Activated T-helper 2 cell treated with anti-CD3 and anti-CD28 coated beads, Interferon-gamma antibody, Interleukin-2, Interleukin-4, amounts not matched to agents 10 μg/mL and 5 μg/mL and 100 μg/mL, durations not matched to agents 14 hours and 24 hours and 36 hours (primary cell): ENCODE data around the gene KRT17. TPM values are rescaled to one million over a fixed set of nuclear protein-coding genes. Genes with fewer than 3 reads are reported as not detected.
"Not testable (repeated sequence)": the region's sequence is repeated elsewhere in the genome, so short reads cannot be mapped to it uniquely, and the experiment has no call there.

Experiments
- DNase-seq: peaks from one replicate; pipeline ENCODE4 v3.0.0; 2021; ENCODE audit warnings: low spot score
- H3K27ac Mint-ChIP-seq: one replicate; pipeline ENCODE4 v1.8.0; 2021; ENCODE audit warnings: mixed read lengths
- H3K27me3 Mint-ChIP-seq: one replicate; pipeline ENCODE4 v1.8.0; 2021; ENCODE audit warnings: low read depth, mixed read lengths
- H3K36me3 Mint-ChIP-seq: one replicate; pipeline ENCODE4 v1.8.0; 2021; ENCODE audit warnings: low read depth, mixed read lengths
- H3K4me1 Mint-ChIP-seq: one replicate; pipeline ENCODE4 v1.8.0; 2021; ENCODE audit warnings: low read depth, mixed read lengths
- H3K4me3 Mint-ChIP-seq: one replicate; pipeline ENCODE4 v1.8.0; 2021; ENCODE audit warnings: low read depth, mild to moderate bottlenecking, moderate library complexity, mixed read lengths
- H3K9me3 Mint-ChIP-seq: one replicate; pipeline ENCODE4 v1.8.0; 2021; ENCODE audit warnings: mixed read lengths
- intact Hi-C: fragments of 100-400 bp; cut with micrococcal nuclease; formaldehyde crosslinking; loops from one replicate; pipeline ENCODE4 v1.15.1; 2023
- total RNA-seq: library from RNA; stranded (reverse); gene quantifications from 2 replicates; pipeline ENCODE4 v1.2.3, GENCODE V29; 2022

Gene KRT17
- total RNA-seq, 1 donor from 2014 or later: not detected

DNA sequence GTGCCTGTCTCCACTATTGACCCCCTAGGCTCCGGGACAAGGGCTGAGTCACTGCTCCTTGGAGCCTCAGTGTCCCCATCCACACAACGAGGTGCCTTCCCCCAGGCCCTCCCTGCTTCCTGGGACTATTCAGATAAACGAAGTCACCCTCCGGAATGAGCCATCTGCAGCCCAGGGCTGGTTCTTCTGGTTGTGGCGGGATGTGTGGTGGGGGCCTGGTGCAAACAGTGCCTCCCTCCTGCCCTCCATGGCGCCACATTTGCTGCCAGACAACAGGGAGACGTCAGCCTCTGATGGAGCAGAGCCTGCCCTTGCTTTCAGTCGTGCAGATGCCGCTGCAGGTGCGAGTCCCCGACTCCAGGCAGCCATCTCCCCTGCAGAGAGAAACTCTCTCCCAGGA, 6.7 kb downstream of the KRT17 start:
- Mint-ChIP-seq H3K4me1 (no peaks in the 10 kb centered on the region), H3K27ac (no peak overlapping the region), H3K36me3 (no peaks in the 10 kb centered on the region), H3K4me3 (no peak overlapping the region), H3K27me3 (no peaks in the 10 kb centered on the region), H3K9me3 (no peaks in the 10 kb centered on the region)
- intact Hi-C loops: no loop called here
- no peak for DNase-seq

- no peak for DNase-seq
- Mint-ChIP-seq H3K27ac (no peak overlapping the region), H3K36me3 (no peaks in the 10 kb centered on the region)
Observed at GRCh38 chr17:41617136-41617535, 7.2 kb downstream of the KRT17 start.

GRCh38 chr17:41616486-41616885, 7.9 kb downstream of the KRT17 start:
- H3K27ac Mint-ChIP-seq, H3K36me3 Mint-ChIP-seq, H3K27me3 Mint-ChIP-seq, intact Hi-C loops, DNase-seq, H3K9me3 Mint-ChIP-seq, H3K4me1 Mint-ChIP-seq, H3K4me3 Mint-ChIP-seq: not testable (repeated sequence)

More at GRCh38 chr17:41617136-41617535, 7.2 kb downstream of the KRT17 start:
- H3K27me3 Mint-ChIP-seq: no peaks in the 10 kb centered on the region
- H3K4me3 Mint-ChIP-seq: no peak overlapping the region
- intact Hi-C loops: no loop called here
- no peaks in the 10 kb centered on the region for H3K4me1 Mint-ChIP-seq
- no peaks in the 10 kb centered on the region for H3K9me3 Mint-ChIP-seq

- intact Hi-C loops: no loop called here
- Mint-ChIP-seq H3K36me3 (no peaks in the 10 kb centered on the region), H3K27ac (no peak overlapping the region), H3K4me3 (no peak overlapping the region), H3K4me1 (no peaks in the 10 kb centered on the region), H3K27me3 (no peaks in the 10 kb centered on the region), H3K9me3 (no peaks in the 10 kb centered on the region)
- DNase-seq: no peak
Observed at GRCh38 chr17:41615454-41615853, 8.9 kb downstream of the KRT17 start.

GRCh38 chr17:41614767-41615166, 9.6 kb downstream of the KRT17 start:
- H3K4me1 Mint-ChIP-seq, H3K27ac Mint-ChIP-seq, H3K9me3 Mint-ChIP-seq, H3K36me3 Mint-ChIP-seq, DNase-seq, H3K27me3 Mint-ChIP-seq, intact Hi-C loops, H3K4me3 Mint-ChIP-seq: not testable (repeated sequence)

GRCh38 chr17:41614098-41614497, 10.3 kb downstream of the KRT17 start:
- DNase-seq: no peak
- Mint-ChIP-seq H3K36me3 (no peaks in the 10 kb centered on the region), H3K27me3 (peaks cover 5% of the 10 kb centered on the region), H3K4me3 (no peak overlapping the region), H3K9me3 (no peaks in the 10 kb centered on the region), H3K4me1 (no peaks in the 10 kb centered on the region), H3K27ac (no peak overlapping the region)
- intact Hi-C loops: no loop called here

DNA sequence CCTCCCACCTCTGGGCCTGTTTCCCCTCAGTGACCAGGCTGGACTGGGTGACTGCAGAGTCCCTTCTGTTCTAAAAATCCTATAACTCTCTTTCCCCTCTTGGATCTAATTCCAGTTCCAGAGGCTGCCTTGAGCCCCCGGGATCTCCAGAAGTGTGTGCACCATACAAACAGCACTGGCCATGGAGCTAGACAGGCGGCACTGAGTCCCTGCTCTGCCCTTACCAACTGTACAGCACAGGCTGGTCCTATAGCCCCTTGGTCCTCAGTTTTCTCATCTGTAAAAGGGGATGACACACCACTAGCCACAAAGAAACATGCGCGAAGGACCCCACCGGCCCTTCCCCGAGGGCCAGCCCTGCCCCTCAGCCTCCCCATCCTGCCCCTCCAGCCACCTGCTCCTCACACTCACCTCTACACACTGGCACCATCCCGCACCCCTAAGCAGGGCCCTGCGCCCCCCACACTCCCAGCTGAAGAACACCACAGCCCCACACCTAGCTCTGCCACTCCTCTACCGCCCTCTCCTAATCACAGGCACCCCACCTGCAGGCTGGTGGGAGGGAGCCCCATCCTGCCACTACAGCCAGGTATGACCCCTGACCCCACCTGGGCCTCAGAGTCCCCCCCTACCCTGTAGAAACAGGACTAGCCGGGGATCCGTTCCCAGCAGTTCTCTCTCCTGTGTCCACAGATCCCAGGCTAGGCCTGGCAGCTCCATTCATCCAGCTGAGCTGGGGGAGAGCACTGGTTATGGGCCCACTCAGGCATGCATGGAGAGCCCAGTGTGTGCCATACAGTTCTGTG, 10.9 kb downstream of the KRT17 start:
- no peaks in the 10 kb centered on the region for H3K9me3 Mint-ChIP-seq
- H3K4me3 Mint-ChIP-seq: no peak overlapping the region
- H3K36me3 Mint-ChIP-seq: no peaks in the 10 kb centered on the region
- H3K4me1 Mint-ChIP-seq: no peaks in the 10 kb centered on the region
- peaks cover 5% of the 10 kb centered on the region for H3K27me3 Mint-ChIP-seq
- no peak overlapping the region for H3K27ac Mint-ChIP-seq
- intact Hi-C loops: no loop called here
- DNase-seq: no peak

DNA sequence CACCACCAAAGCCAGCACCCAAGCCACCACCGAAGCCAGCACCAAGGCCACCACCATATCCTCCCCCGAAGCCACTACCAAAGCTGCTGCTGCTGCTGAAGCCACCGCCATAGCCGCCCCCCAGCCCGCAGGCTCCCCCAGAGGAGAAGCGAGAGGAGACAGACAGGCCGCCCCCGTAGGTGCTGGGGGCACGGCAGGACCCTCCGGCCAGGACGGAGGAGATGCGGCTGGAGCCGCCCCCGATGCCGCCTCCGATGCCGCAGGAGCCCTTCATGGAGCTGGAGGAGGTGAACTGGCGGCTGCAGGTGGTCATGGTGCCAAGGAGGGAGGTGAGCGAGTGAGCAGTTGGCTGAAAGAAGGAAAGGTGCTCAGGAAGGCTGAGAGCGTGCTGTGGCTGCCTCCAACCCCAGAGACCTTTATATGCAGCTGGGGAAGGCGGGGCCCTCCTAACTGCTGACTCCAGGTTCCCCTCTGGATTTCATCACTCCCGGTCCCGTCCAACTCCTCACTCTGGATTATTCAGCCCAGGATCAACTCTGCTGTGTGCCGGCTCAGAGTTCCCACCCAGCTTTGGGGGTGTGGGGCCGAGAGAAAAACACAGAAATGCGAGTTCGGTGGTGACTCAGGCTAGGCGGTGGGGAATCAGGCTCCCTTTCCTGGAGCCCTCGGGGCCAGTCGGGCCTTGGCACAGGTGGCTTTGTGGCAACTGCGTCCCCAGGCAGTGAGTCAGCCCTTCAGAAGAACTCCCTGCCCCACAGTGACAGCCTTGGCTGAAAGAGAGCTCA, 11.8 kb downstream of the KRT17 start, which contains the start of gene KRT16:
TSS of gene KRT16 (minus strand) at position 392 of the 785 bp plus-strand sequence. CDS start at position 313, 79 bp downstream.
- H3K4me3 Mint-ChIP-seq, H3K27ac Mint-ChIP-seq, H3K36me3 Mint-ChIP-seq, H3K9me3 Mint-ChIP-seq, intact Hi-C loops, H3K4me1 Mint-ChIP-seq, DNase-seq, H3K27me3 Mint-ChIP-seq: not testable (repeated sequence)

DNA sequence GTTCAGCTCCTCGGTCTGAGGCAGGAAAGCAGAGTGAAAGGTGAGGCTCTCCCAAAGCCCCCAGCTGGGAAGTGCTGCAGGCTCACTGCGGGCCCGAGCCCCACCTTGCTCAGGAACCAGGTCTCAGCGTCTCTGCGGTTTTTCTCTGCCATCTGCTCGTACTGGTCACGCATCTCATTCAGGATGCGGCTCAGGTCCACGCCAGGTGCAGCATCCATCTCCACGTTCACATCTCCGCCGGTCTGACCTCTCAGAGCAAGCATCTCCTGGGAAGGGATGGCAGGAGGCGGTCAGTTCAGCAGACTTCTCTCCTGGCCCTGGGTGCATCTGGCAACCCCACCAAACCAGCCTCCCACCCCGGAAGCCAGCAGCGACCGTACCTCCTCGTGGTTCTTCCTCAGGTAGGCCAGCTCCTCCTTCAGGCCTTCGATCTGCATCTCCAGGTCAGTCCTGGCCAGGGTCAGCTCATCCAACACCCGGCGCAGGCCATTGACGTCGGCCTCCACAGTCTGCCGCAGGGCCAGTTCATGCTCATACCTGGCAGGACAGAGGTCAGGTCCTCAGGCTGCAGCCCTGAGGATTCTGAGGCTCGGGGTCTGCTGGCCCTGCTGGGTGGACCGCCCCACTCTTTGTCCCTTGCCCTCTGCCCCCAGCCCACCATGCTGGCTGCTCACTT, 13.3 kb downstream of the KRT17 start:
- peaks cover 16% of the 10 kb centered on the region for H3K9me3 Mint-ChIP-seq
- no peak overlapping the region for H3K4me3 Mint-ChIP-seq
- H3K4me1 Mint-ChIP-seq: no peaks in the 10 kb centered on the region
- H3K27ac Mint-ChIP-seq: no peak overlapping the region
- no peak for DNase-seq
- peaks cover 5% of the 10 kb centered on the region for H3K27me3 Mint-ChIP-seq
- peaks cover 3% of the 10 kb centered on the region for H3K36me3 Mint-ChIP-seq
- intact Hi-C loops: no loop called here

DNA sequence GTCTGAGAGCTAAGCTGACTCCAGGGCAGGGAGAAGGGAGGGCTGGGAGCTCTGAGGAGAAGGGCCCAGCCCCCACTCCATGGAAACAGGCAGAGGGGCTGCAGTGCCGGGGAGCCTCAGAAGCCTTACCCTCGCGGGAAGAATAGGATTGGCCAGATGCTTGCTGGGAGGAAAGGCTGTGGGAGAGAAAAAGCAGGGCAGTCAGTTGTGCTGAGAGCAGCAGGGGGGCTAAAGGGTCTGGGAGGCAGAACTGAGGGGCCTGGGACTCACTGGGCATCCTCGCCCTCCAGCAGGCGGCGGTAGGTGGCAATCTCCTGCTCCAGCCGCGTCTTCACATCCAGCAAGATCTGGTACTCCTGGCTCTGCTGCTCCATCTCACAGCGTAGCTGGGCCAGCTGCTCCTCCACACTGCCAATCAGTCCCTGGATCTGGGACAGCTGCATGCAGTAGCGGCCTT, 14.3 kb downstream of the KRT17 start:
- intact Hi-C loops, H3K4me3 Mint-ChIP-seq, H3K4me1 Mint-ChIP-seq: not testable (repeated sequence)

DNA sequence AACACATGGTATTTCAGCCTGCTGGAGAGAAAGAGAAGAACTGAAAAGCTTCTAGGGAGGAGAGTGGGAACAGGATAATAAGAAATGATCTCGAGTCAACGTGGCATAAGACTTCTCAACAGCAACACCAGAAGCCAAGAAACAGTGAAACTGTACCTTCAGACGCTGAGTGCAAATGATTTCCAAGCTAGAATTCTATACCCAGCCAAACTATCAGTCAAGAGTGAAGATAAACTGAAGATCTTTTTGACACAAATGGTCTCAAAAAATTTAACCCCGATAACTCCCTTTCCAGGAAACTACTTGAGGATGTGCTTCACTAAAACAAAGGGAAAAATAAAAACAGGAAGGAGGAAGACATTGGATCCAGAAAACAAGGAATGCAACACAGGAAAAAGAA, 17.4 kb downstream of the KRT17 start:
- peaks cover 21% of the 10 kb centered on the region for H3K9me3 Mint-ChIP-seq
- H3K27me3 Mint-ChIP-seq, DNase-seq, intact Hi-C loops, H3K36me3 Mint-ChIP-seq, H3K4me3 Mint-ChIP-seq, H3K27ac Mint-ChIP-seq, H3K4me1 Mint-ChIP-seq: not testable (repeated sequence)

More for the DNA sequence above, 14.3 kb downstream of the KRT17 start:
- not testable (repeated sequence) for H3K27ac Mint-ChIP-seq, DNase-seq, H3K36me3 Mint-ChIP-seq, H3K27me3 Mint-ChIP-seq
- H3K9me3 Mint-ChIP-seq: peaks cover 21% of the 10 kb centered on the region

GRCh38 chr17:41602524-41602923, 21.9 kb downstream of the KRT17 start:
- DNase-seq: no peak
- Mint-ChIP-seq H3K4me1 (no peaks in the 10 kb centered on the region), H3K9me3 (peaks cover 17% of the 10 kb centered on the region), H3K4me3 (no peak overlapping the region), H3K36me3 (peaks cover 3% of the 10 kb centered on the region), H3K27me3 (peaks cover 2% of the 10 kb centered on the region), H3K27ac (no peak overlapping the region)
- intact Hi-C loops: no loop called here
